CD14-positive monocyte (primary cell): ENCODE results near the gene NRIP2. TPM values are rescaled to one million over a fixed set of nuclear protein-coding genes. Genes with fewer than 3 reads are reported as not detected.

Source experiments
- DNase-seq, 3 donors: peaks; one replicate each; pipeline ENCODE4 v3.0.0-alpha.2; 2011 to 2022
- H2AFZ ChIP-seq: 2 replicates; pipeline ENCODE4 v1.6.0; 2012; ENCODE audit warnings: mild to moderate bottlenecking, low read depth, low read length, inconsistent platforms; ENCODE audit not compliant: insufficient read depth, poor library complexity, severe bottlenecking
- H3K27ac ChIP-seq, 2 donors: 1 replicate in 1 of 2; 2 replicates in 1 of 2; pipeline ENCODE4 v1.5.1; 2012 to 2013; ENCODE audit warnings: low read length in 2 of 2, control low read depth in 1 of 2, inconsistent platforms in 1 of 2, low read depth in 1 of 2, mild to moderate bottlenecking in 1 of 2
- H3K27me3 ChIP-seq, 2 donors: one replicate each; pipeline versions ENCODE4 v1.6.0 to v1.6.1; 2011 to 2013; ENCODE audit warnings: low read length in 2 of 2; ENCODE audit not compliant: control insufficient read depth in 2 of 2, insufficient read depth in 2 of 2
- H3K36me3 ChIP-seq, 2 donors: replicated peaks in 1 of 2; 1 replicate in 1 of 2; 2 replicates in 1 of 2; pipeline versions ENCODE4 v1.5.1 to v1.6.1; 2012 to 2013; ENCODE audit warnings: low read length in 2 of 2, control low read depth in 1 of 2, inconsistent platforms in 1 of 2, mild to moderate bottlenecking in 1 of 2; ENCODE audit not compliant: insufficient read depth in 2 of 2, control insufficient read depth in 1 of 2
- H3K4me1 ChIP-seq, 2 donors: 1 replicate in 1 of 2; 2 replicates in 1 of 2; pipeline versions ENCODE4 v1.5.1 to v1.6.1; 2012 to 2013; ENCODE audit warnings: low read length in 2 of 2, control low read depth in 1 of 2, inconsistent platforms in 1 of 2, mild to moderate bottlenecking in 1 of 2, moderate library complexity in 1 of 2; ENCODE audit not compliant: insufficient read depth in 2 of 2, control insufficient read depth in 1 of 2
- H3K4me2 ChIP-seq: replicated peaks from 2 replicates; pipeline ENCODE3; 2012; ENCODE audit warnings: low read length, moderate library complexity, mild to moderate bottlenecking; ENCODE audit not compliant: poor library complexity, severe bottlenecking; ENCODE audit errors: extremely low read depth
- H3K4me3 ChIP-seq, 3 experiments: fragments of 200-600 bp in 1 of 3; sonication (generic) in 1 of 3; replicated peaks in 1 of 3; 1 replicate in 2 of 3; 2 replicates in 1 of 3; pipeline ENCODE4 v1.5.1; 2011 to 2013; ENCODE audit warnings: low read length in 3 of 3, mild to moderate bottlenecking in 3 of 3, control low read depth in 2 of 3, low read depth in 2 of 3, inconsistent platforms in 1 of 3, moderate library complexity in 1 of 3
- H3K79me2 ChIP-seq: 2 replicates; pipeline ENCODE4 v1.6.0; 2012; ENCODE audit warnings: mild to moderate bottlenecking, control low read depth, inconsistent platforms, low read length, moderate library complexity; ENCODE audit not compliant: insufficient read depth
- H3K9ac ChIP-seq: 2 replicates; pipeline ENCODE4 v1.6.0; 2017; ENCODE audit warnings: low read length, mild to moderate bottlenecking; ENCODE audit not compliant: insufficient read depth, poor library complexity, severe bottlenecking
- H3K9me3 ChIP-seq, 2 donors: replicated peaks in 1 of 2; 1 replicate in 1 of 2; 2 replicates in 1 of 2; pipeline versions ENCODE4 v1.5.1 to v1.6.1; 2012 to 2013; ENCODE audit warnings: low read length in 2 of 2, control low read depth in 1 of 2; ENCODE audit not compliant: control insufficient read depth in 1 of 2, insufficient read depth in 1 of 2
- H4K20me1 ChIP-seq: 2 replicates; pipeline ENCODE4 v1.6.0; 2012; ENCODE audit warnings: mild to moderate bottlenecking, low read length, control low read depth, moderate library complexity; ENCODE audit not compliant: insufficient read depth
- H3K27ac Mint-ChIP-seq, 7 donors: one replicate each; pipeline ENCODE4 v1.8.0; 2020; ENCODE audit warnings: mild to moderate bottlenecking in 7 of 7, mixed read lengths in 7 of 7, moderate library complexity in 6 of 7, inconsistent platforms in 2 of 7
- H3K27me3 Mint-ChIP-seq, 3 donors: one replicate each; pipeline ENCODE4 v1.8.0; 2021 to 2022; ENCODE audit warnings: low read depth in 3 of 3, mild to moderate bottlenecking in 3 of 3, mixed read lengths in 3 of 3, moderate library complexity in 3 of 3, inconsistent platforms in 1 of 3
- H3K36me3 Mint-ChIP-seq, 2 donors: one replicate each; pipeline ENCODE4 v1.8.0; 2020; ENCODE audit warnings: mixed read lengths in 2 of 2, inconsistent platforms in 1 of 2, mild to moderate bottlenecking in 1 of 2
- H3K4me1 Mint-ChIP-seq: one replicate; pipeline ENCODE4 v1.8.0; 2020; ENCODE audit warnings: mild to moderate bottlenecking, mixed read lengths
- H3K4me3 Mint-ChIP-seq, 2 donors: one replicate each; pipeline ENCODE4 v1.8.0; 2020; ENCODE audit warnings: mild to moderate bottlenecking in 2 of 2, mixed read lengths in 2 of 2, moderate library complexity in 1 of 2
- H3K9me3 Mint-ChIP-seq, 7 donors: one replicate each; pipeline ENCODE4 v1.8.0; 2020 to 2022; ENCODE audit warnings: mixed read lengths in 7 of 7, mild to moderate bottlenecking in 6 of 7, moderate library complexity in 6 of 7, inconsistent platforms in 2 of 7
- CTCF ChIP-seq: fragments of 200-600 bp; IDR thresholded peaks from one replicate; pipeline ENCODE4 v1.8.0; 2022; ENCODE audit warnings: antibody characterized with exemption, mild to moderate bottlenecking
- WGBS: methylation state at CpG from one replicate; pipeline ENCODE4 v1.1.5; 2013; ENCODE audit warnings: missing lambda C conversion rate; ENCODE audit not compliant: insufficient coverage; 5-methylcytosine and 5-hydroxymethylcytosine counted together
- intact Hi-C, 2 donors: fragments of 100-400 bp; cut with micrococcal nuclease; formaldehyde crosslinking; loops; one replicate each; pipeline versions ENCODE4 v1.15.0 to v1.15.1; 2023
- polyA plus RNA-seq, 3 donors: library from polyadenylated mRNA; depleted of rRNA in 1 of 3; unstranded in 2 of 3; stranded (reverse) in 1 of 3; fragments of 300-500 nt in 2 of 3; fragments of >200 nt in 1 of 3; fragmentation: Illumina TruSeq in 2 of 3; gene quantifications; 1 replicate in 2 of 3; 2 replicates in 1 of 3; pipeline ENCODE4 v1.2.3, GENCODE V29; 2012 to 2021

Gene NRIP2
- polyA plus RNA-seq, 3 donors, result 0.19 to 0.24 TPM; not detected in 1

- H3K36me3 ChIP-seq, result peaks cover 25 to 51% of the 10 kb centered on the region in 2 donors
- H3K4me1 Mint-ChIP-seq, result peaks cover 4% of the 10 kb centered on the region
- DNase-seq, result no peak
- no peak overlapping the region for H3K9ac ChIP-seq
- H3K4me2 ChIP-seq, result no peak overlapping the region
- peak overlapping the region in 1 of 7 donors; percentile 14 for H3K27ac Mint-ChIP-seq
- H3K27me3 ChIP-seq, result no peaks in the 10 kb centered on the region
- no peak overlapping the region for H3K4me3 ChIP-seq
- TF ChIP-seq CTCF, result no peak
- no peaks in the 10 kb centered on the region for H4K20me1 ChIP-seq
- no peaks in the 10 kb centered on the region for H3K4me1 ChIP-seq
- H3K9me3 ChIP-seq, result no peaks in the 10 kb centered on the region
- peaks cover 0 to 2% (median 0%) of the 10 kb centered on the region in 7 donors for H3K9me3 Mint-ChIP-seq
- intact Hi-C loops, result loop anchor here (10.0 kb wide), 3 partner anchors 87 to 187 kb away; no protein-coding TSS in a partner anchor
- no peaks in the 10 kb centered on the region for H3K79me2 ChIP-seq
- WGBS, result 100% methylated on average over 1 of the region's 7 CpGs
- H2AFZ ChIP-seq, result no peak overlapping the region
- H3K27ac ChIP-seq, result no peak overlapping the region
- H3K36me3 Mint-ChIP-seq, result peaks cover 42 to 65% of the 10 kb centered on the region in 2 donors
- peaks cover 0 to 2% (median 0%) of the 10 kb centered on the region in 3 donors for H3K27me3 Mint-ChIP-seq
- no peak overlapping the region for H3K4me3 Mint-ChIP-seq
Measured at GRCh38 chr12:2857576-2857975, 22.7 kb upstream of the NRIP2 start.

- Histone ChIP-seq H3K36me3 (peaks cover 23 to 47% of the 10 kb centered on the region in 2 donors), H3K27ac (no peak within 1 kb of the TSS), H3K4me3 (no peak within 1 kb of the TSS), H3K4me1 (no peaks in the 10 kb centered on the region), H4K20me1 (no peaks in the 10 kb centered on the region), H3K27me3 (no peaks in the 10 kb centered on the region), H3K9me3 (no peaks in the 10 kb centered on the region), H2AFZ (no peak within 1 kb of the TSS), H3K4me2 (no peak within 1 kb of the TSS), H3K9ac (no peak within 1 kb of the TSS), H3K79me2 (no peaks in the 10 kb centered on the region)
- no peak for TF ChIP-seq CTCF
- Mint-ChIP-seq H3K4me3 (no peak within 1 kb of the TSS), H3K36me3 (peaks cover 40 to 62% of the 10 kb centered on the region in 2 donors), H3K9me3 (peaks cover 0 to 2% (median 0%) of the 10 kb centered on the region in 7 donors), H3K4me1 (peaks cover 4% of the 10 kb centered on the region), H3K27ac (peak within 1 kb of the TSS in 3 of 7 donors; percentile 5 to 14 (median 6)), H3K27me3 (peaks cover 0 to 2% (median 1%) of the 10 kb centered on the region in 3 donors)
- 82% methylated on average over 3 of the region's 3 CpGs for WGBS
- no peak for DNase-seq
- intact Hi-C loops, result loop anchor here (10.0 kb wide), 3 partner anchors 88 to 188 kb away; no protein-coding TSS in a partner anchor
Measured at GRCh38 chr12:2857021-2857431, 22.2 kb upstream of the NRIP2 start, which contains the start of gene TEX52. Gene TEX52 (minus strand): TSS chr12:2857039. CDS start chr12:2857026, 13 bp downstream.
